KMS-11 (cell line): Measurements from ENCODE around the gene EIPR1.

Source experiments
- H2AFZ ChIP-seq: fragments of 200-600 bp; sonication (generic); 2 replicates; pipeline ENCODE4 v1.6.1; 2016; ENCODE audit warnings: antibody characterized with exemption, mixed run types, low read depth
- H3K27ac ChIP-seq: fragments of 200-600 bp; sonication (generic); 2 replicates; pipeline ENCODE4 v1.6.1; 2016; ENCODE audit warnings: mild to moderate bottlenecking, mixed run types
- H3K27me3 ChIP-seq: fragments of 200-600 bp; sonication (generic); 2 replicates; pipeline ENCODE4 v1.6.1; 2017; ENCODE audit warnings: mild to moderate bottlenecking, low read depth, mixed run types, moderate library complexity; ENCODE audit not compliant: insufficient read depth
- H3K36me3 ChIP-seq: fragments of 200-600 bp; sonication (generic); 2 replicates; pipeline ENCODE4 v1.6.1; 2017; ENCODE audit warnings: mild to moderate bottlenecking, mixed run types; ENCODE audit not compliant: insufficient read depth
- H3K4me1 ChIP-seq: fragments of 200-600 bp; sonication (generic); 2 replicates; pipeline ENCODE4 v1.6.1; 2016; ENCODE audit warnings: mild to moderate bottlenecking, low read depth, mixed run types; ENCODE audit not compliant: poor library complexity, severe bottlenecking
- H3K4me2 ChIP-seq: fragments of 200-600 bp; sonication (generic); 2 replicates; pipeline ENCODE4 v1.7.0; 2016; ENCODE audit warnings: mild to moderate bottlenecking, mixed run types
- H3K4me3 ChIP-seq: fragments of 200-600 bp; sonication (generic); IDR thresholded peaks from 2 replicates; pipeline ENCODE4 v1.6.1; 2017; ENCODE audit warnings: low read depth, low read length, mixed read lengths; ENCODE audit not compliant: insufficient read depth
- H3K79me2 ChIP-seq: fragments of 200-600 bp; sonication (generic); 2 replicates; pipeline ENCODE4 v1.6.1; 2016; ENCODE audit warnings: low read depth, mixed run types; ENCODE audit not compliant: insufficient read depth
- H3K9ac ChIP-seq: fragments of 200-600 bp; sonication (generic); 2 replicates; pipeline ENCODE4 v1.6.1; 2016; ENCODE audit warnings: mild to moderate bottlenecking, mixed run types
- H4K20me1 ChIP-seq: fragments of 200-600 bp; sonication (generic); 2 replicates; pipeline ENCODE4 v1.6.1; 2016; ENCODE audit warnings: mild to moderate bottlenecking, mixed run types; ENCODE audit not compliant: insufficient read depth
- CTCF ChIP-seq: fragments of 200-600 bp; sonication (generic); conservative IDR thresholded peaks from 2 replicates; pipeline ENCODE4 v1.6.1; 2017; ENCODE audit warnings: low read depth, mild to moderate bottlenecking, antibody characterized with exemption, low read length, moderate library complexity, mixed read lengths

The EIPR1 gene

DNA sequence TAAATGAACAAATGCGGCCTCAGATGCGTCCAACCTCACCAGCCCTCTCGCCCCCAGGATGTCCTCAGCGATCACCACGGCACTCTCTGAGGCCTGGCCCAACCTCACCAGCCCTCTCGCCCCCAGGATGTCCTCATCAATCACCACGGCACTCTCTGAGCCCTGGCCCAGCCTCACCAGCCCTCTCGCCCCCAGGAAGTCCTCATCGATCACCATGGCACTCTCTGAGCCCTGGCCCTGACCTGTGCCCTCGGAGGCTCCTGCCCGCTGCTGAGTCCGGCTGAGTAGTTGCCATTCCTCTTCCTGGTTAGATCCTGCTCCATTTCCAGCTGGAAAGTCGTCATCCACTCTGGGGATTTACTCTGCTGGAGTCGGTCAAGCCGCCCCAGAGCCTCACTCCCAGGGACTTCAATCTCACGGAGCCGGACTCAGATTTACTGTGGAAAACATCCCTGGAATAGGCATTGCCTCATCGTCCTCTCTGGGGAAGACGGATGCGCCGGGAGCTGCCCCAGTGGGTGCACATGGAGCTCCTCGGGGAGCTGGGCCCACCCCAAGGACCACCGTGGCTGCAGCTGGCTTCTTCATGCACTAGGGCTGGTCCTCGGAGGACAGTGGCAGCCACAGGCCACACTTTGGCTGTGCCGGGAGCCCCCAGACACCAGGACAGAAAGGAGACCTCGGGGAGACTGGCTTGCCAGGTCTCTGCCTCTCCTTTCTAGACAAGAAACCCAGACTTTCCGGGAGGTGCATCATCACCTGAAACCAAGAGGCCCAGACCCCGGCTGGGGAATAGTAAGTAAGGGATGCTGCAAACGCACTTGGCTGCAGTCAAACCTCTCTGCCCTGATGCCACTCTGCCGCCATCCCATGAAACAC lies 230.6 kb downstream of the EIPR1 start:
- no peaks in the 10 kb centered on the region for H3K27me3 ChIP-seq
- H3K79me2 ChIP-seq, result no peaks in the 10 kb centered on the region
- H3K4me1 ChIP-seq, result peaks cover 26% of the 10 kb centered on the region
- H2AFZ ChIP-seq, result no peak overlapping the region
- H3K4me2 ChIP-seq, result no peak overlapping the region
- H3K9ac ChIP-seq, result no peak overlapping the region
- no peak for TF ChIP-seq CTCF
- H3K4me3 ChIP-seq, result no peak overlapping the region
- H3K36me3 ChIP-seq, result no peaks in the 10 kb centered on the region
- H4K20me1 ChIP-seq, result no peaks in the 10 kb centered on the region
- no peak overlapping the region for H3K27ac ChIP-seq

DNA sequence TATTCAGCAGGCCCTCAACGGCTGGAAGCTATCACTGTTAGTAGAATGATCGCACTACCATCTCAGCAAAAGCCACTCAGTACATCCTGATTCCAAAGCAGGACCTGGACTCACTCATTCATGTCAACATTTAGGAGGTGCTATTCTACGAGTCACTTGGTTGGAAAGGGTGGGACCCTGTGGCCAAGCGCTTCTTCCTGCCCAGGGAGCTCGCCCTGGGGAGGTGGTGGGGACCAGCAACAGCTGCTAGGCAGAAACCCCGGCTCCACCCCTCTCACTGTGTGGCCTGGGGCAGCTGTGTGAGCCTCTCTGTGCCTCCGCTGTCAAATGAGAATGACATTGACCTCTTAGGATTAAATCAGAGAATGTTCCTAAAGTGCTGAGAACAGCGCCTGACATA lies 231.4 kb downstream of the EIPR1 start:
- H3K79me2 ChIP-seq, result no peaks in the 10 kb centered on the region
- no peak overlapping the region for H3K27ac ChIP-seq
- no peak for TF ChIP-seq CTCF
- H3K4me2 ChIP-seq, result no peak overlapping the region
- H3K36me3 ChIP-seq, result no peaks in the 10 kb centered on the region
- peaks cover 18% of the 10 kb centered on the region for H3K4me1 ChIP-seq
- H3K4me3 ChIP-seq, result no peak overlapping the region
- H2AFZ ChIP-seq, result no peak overlapping the region
- no peaks in the 10 kb centered on the region for H3K27me3 ChIP-seq
- H3K9ac ChIP-seq, result no peak overlapping the region
- H4K20me1 ChIP-seq, result no peaks in the 10 kb centered on the region

DNA sequence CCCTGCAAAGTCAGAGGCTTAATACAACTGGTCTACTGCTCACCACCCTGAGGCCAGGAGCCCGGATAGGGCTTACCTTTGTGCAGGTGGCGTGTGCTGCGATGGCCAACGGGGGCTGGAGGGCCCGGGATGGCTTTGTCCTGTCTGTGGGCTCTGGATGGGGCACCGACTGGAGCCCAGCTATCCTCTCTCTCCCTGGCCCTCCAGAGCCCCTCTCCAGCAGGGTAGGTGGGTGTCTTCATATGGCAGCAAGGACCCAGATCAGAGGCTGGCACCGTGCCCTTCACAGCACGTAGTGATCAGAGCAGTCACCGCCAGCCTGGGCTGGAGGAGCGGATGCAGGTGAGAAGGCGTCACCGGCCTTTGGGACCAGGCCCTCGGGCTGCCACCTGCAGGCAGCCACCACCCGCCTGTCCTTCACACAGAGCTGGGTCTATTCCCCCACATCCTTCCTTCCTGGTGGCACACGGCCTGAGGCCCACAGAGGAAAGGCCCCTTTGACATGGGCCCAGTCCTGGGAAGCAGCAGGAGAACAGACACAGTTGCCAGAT lies 232.1 kb downstream of the EIPR1 start:
- no peak overlapping the region for H3K27ac ChIP-seq
- H3K4me2 ChIP-seq, result no peak overlapping the region
- no peaks in the 10 kb centered on the region for H3K27me3 ChIP-seq
- peaks cover 12% of the 10 kb centered on the region for H3K4me1 ChIP-seq
- no peak for TF ChIP-seq CTCF
- H3K4me3 ChIP-seq, result no peak overlapping the region
- no peaks in the 10 kb centered on the region for H3K79me2 ChIP-seq
- no peak overlapping the region for H3K9ac ChIP-seq
- no peaks in the 10 kb centered on the region for H3K36me3 ChIP-seq
- H4K20me1 ChIP-seq, result no peaks in the 10 kb centered on the region
- H2AFZ ChIP-seq, result no peak overlapping the region

- H3K4me3 ChIP-seq, result no peak overlapping the region
- peaks cover 5% of the 10 kb centered on the region for H3K4me1 ChIP-seq
- H3K36me3 ChIP-seq, result no peaks in the 10 kb centered on the region
- H4K20me1 ChIP-seq, result no peaks in the 10 kb centered on the region
- no peak overlapping the region for H3K9ac ChIP-seq
- TF ChIP-seq CTCF, result no peak
- no peaks in the 10 kb centered on the region for H3K27me3 ChIP-seq
- H3K4me2 ChIP-seq, result no peak overlapping the region
- no peak overlapping the region for H2AFZ ChIP-seq
- no peak overlapping the region for H3K27ac ChIP-seq
- no peaks in the 10 kb centered on the region for H3K79me2 ChIP-seq
Observed at GRCh38 chr2:3144856-3145255, 232.8 kb downstream of the EIPR1 start.
